ENCODE data around the gene MYH15. TPM values are rescaled to one million over a fixed set of nuclear protein-coding genes. Genes with fewer than 3 reads are reported as not detected.

MYH15 gene
- total RNA-seq, 4 donors from 2014 or later: 0.10 to 0.27 (median 0.13) TPM; not detected in 1

- H3K4me3 ChIP-seq: no peak overlapping the region
- H3K4me1 ChIP-seq: peaks cover 0 to 3% of the 10 kb centered on the region in 2 donors
- ATAC-seq (no peak), DNase-seq (no peak)
- no peaks in the 10 kb centered on the region for H3K36me3 ChIP-seq
- H3K27me3 ChIP-seq: no peaks in the 10 kb centered on the region
- H3K27ac ChIP-seq: no peak overlapping the region
- no peaks in the 10 kb centered on the region for H3K9me3 ChIP-seq
- no peak for TF ChIP-seq CTCF (IDR thresholded peaks at IDR 0.05 in 4 of 5, conservative IDR thresholded peaks at IDR 0.05 in 1 of 5)
- in situ Hi-C loops (cut with MboI; ENCODE audit: low sequenced_read_pairs in 4 of 4) (no loop called here), intact Hi-C loops (cut with DNase I; ENCODE audit: low total_unique reads) (no loop called here)
These were observed 525 bp downstream of the MYH15 start for GRCh38 chr3:108509871-108510270.

- in situ Hi-C loops (cut with MboI; ENCODE audit: low sequenced_read_pairs in 4 of 4): no loop called here
These were observed 1.1 kb downstream of the MYH15 start for GRCh38 chr3:108509263-108509662.

GRCh38 chr3:108507902-108508301 lies 2.5 kb downstream of the MYH15 start:
- no peak for ATAC-seq
- in situ Hi-C loops (cut with MboI; ENCODE audit: low sequenced_read_pairs in 4 of 4): no loop called here
- no peaks in the 10 kb centered on the region for H3K27me3 ChIP-seq
- no peaks in the 10 kb centered on the region for H3K9me3 ChIP-seq
- DNase-seq: no peak
- H3K27ac ChIP-seq: no peak overlapping the region
- intact Hi-C loops (cut with DNase I; ENCODE audit: low total_unique reads): no loop called here
- TF ChIP-seq POLR2A (IDR thresholded peaks at IDR 0.05): no peak
- TF ChIP-seq CTCF (IDR thresholded peaks at IDR 0.05 in 4 of 5, conservative IDR thresholded peaks at IDR 0.05 in 1 of 5): no peak
- H3K4me1 ChIP-seq: peaks cover 0 to 3% of the 10 kb centered on the region in 2 donors
- H3K4me3 ChIP-seq: no peak overlapping the region
- H3K36me3 ChIP-seq: no peaks in the 10 kb centered on the region

More at GRCh38 chr3:108509263-108509662, 1.1 kb downstream of the MYH15 start:
- no peak for DNase-seq
- Histone ChIP-seq H3K27me3 (no peaks in the 10 kb centered on the region), H3K4me3 (no peak overlapping the region), H3K9me3 (no peaks in the 10 kb centered on the region), H3K36me3 (no peaks in the 10 kb centered on the region), H3K27ac (no peak overlapping the region), H3K4me1 (peaks cover 0 to 3% of the 10 kb centered on the region in 2 donors)
- no peak for TF ChIP-seq POLR2A (IDR thresholded peaks at IDR 0.05)
- no peak for TF ChIP-seq CTCF (IDR thresholded peaks at IDR 0.05 in 4 of 5, conservative IDR thresholded peaks at IDR 0.05 in 1 of 5)
- ATAC-seq: no peak
- intact Hi-C loops (cut with DNase I; ENCODE audit: low total_unique reads): no loop called here

GRCh38 chr3:108505811-108506210 lies 4.6 kb downstream of the MYH15 start:
- H3K36me3 ChIP-seq: no peaks in the 10 kb centered on the region
- no peaks in the 10 kb centered on the region for H3K9me3 ChIP-seq
- H3K4me1 ChIP-seq: no peaks in the 10 kb centered on the region
- no peak for ATAC-seq
- DNase-seq: no peak
- no peaks in the 10 kb centered on the region for H3K27me3 ChIP-seq
- H3K27ac ChIP-seq: no peak overlapping the region
- H3K4me3 ChIP-seq: no peak overlapping the region
- in situ Hi-C loops (cut with MboI; ENCODE audit: low sequenced_read_pairs in 4 of 4): no loop called here
- no peak for TF ChIP-seq POLR2A (IDR thresholded peaks at IDR 0.05)
- no peak for TF ChIP-seq CTCF (IDR thresholded peaks at IDR 0.05 in 4 of 5, conservative IDR thresholded peaks at IDR 0.05 in 1 of 5)
- intact Hi-C loops (cut with DNase I; ENCODE audit: low total_unique reads): no loop called here

GRCh38 chr3:108503722-108504121 lies 6.7 kb downstream of the MYH15 start:
- Histone ChIP-seq H3K4me3 (no peak overlapping the region), H3K4me1 (no peaks in the 10 kb centered on the region), H3K9me3 (no peaks in the 10 kb centered on the region), H3K36me3 (no peaks in the 10 kb centered on the region), H3K27me3 (no peaks in the 10 kb centered on the region), H3K27ac (no peak overlapping the region)
- TF ChIP-seq CTCF (IDR thresholded peaks at IDR 0.05 in 4 of 5, conservative IDR thresholded peaks at IDR 0.05 in 1 of 5) (no peak), POLR2A (IDR thresholded peaks at IDR 0.05) (no peak)
- in situ Hi-C loops (cut with MboI; ENCODE audit: low sequenced_read_pairs in 4 of 4): no loop called here
- no peak for DNase-seq
- intact Hi-C loops (cut with DNase I; ENCODE audit: low total_unique reads): no loop called here
- ATAC-seq: no peak

Data from gastrocnemius medialis (tissue), 4 donors.